ENCODE measurements around the gene ZFHX3. TPM values are rescaled to one million over a fixed set of nuclear protein-coding genes. Genes with fewer than 3 reads are reported as not detected.
"Not testable (repeated sequence)": the region's sequence is repeated elsewhere in the genome, so short reads cannot be mapped to it uniquely, and the experiment has no call there.

Gene ZFHX3
- total and polyA plus RNA-seq, 7 experiments from 2014 or later: 0.09 to 9.8 (median 1.7) TPM

GRCh38 chr16:73076324-73076810, 28.4 kb upstream of the ZFHX3 start:
- Histone ChIP-seq H3K36me3 (ENCODE audit: control insufficient read depth in 2 of 3, insufficient read depth in 3 of 3, low read length in 3 of 3) (no peaks in the 10 kb centered on the region), H3K27me3 (ENCODE audit: control insufficient read depth in 2 of 2, insufficient read depth in 2 of 2, low read length in 2 of 2) (peaks cover 0 to 4% of the 10 kb centered on the region in 2 donors), H3K9me3 (ENCODE audit: control insufficient read depth in 2 of 3, low read length in 3 of 3) (no peaks in the 10 kb centered on the region), H3K27ac (ENCODE audit: low read depth, low read length) (no peak overlapping the region), H3K4me3 (ENCODE audit: low read length) (no peak overlapping the region), H3K4me1 (ENCODE audit: control insufficient read depth in 2 of 2, insufficient read depth in 2 of 2, low read length in 2 of 2) (no peaks in the 10 kb centered on the region)
- H3K4me3 Mint-ChIP-seq: no peak overlapping the region
- intact Hi-C loops (cut with micrococcal nuclease): no loop called here
- ATAC-seq: no peak
- H3K27me3 Mint-ChIP-seq: peaks cover 6 to 26% (median 23%) of the 10 kb centered on the region in 5 donors
- H3K9me3 Mint-ChIP-seq: peaks cover 0 to 4% (median 0%) of the 10 kb centered on the region in 11 donors
- peaks cover 0 to 6% (median 0%) of the 10 kb centered on the region in 7 donors for H3K4me1 Mint-ChIP-seq
- no peaks in the 10 kb centered on the region for H3K36me3 Mint-ChIP-seq
- no peak overlapping the region for H3K27ac Mint-ChIP-seq
- no peak for DNase-seq
- ChIA-PET CTCF (no interaction called here), POLR2A (no interaction called here)

- peaks cover 0 to 14% (median 4%) of the 10 kb centered on the region in 7 donors for H3K4me1 Mint-ChIP-seq
- intact Hi-C loops (cut with micrococcal nuclease): no loop called here
- H3K27ac ChIP-seq (ENCODE audit: low read depth, low read length): no peak overlapping the region
- H3K27ac Mint-ChIP-seq: no peak overlapping the region
- H3K27me3 ChIP-seq (ENCODE audit: control insufficient read depth in 2 of 2, insufficient read depth in 2 of 2, low read length in 2 of 2): peaks cover 0 to 4% of the 10 kb centered on the region in 2 donors
- peaks cover 26 to 43% (median 39%) of the 10 kb centered on the region in 5 donors for H3K27me3 Mint-ChIP-seq
- H3K9me3 Mint-ChIP-seq: peaks cover 0 to 5% (median 0%) of the 10 kb centered on the region in 11 donors
- POLR2A ChIA-PET: no interaction called here
- no peaks in the 10 kb centered on the region for H3K9me3 ChIP-seq (ENCODE audit: control insufficient read depth in 2 of 3, low read length in 3 of 3)
- H3K36me3 ChIP-seq (ENCODE audit: control insufficient read depth in 2 of 3, insufficient read depth in 3 of 3, low read length in 3 of 3): no peaks in the 10 kb centered on the region
- H3K4me1 ChIP-seq (ENCODE audit: control insufficient read depth in 2 of 2, insufficient read depth in 2 of 2, low read length in 2 of 2): no peaks in the 10 kb centered on the region
- CTCF ChIA-PET: no interaction called here
- ATAC-seq (no peak), DNase-seq (no peak)
- no peaks in the 10 kb centered on the region for H3K36me3 Mint-ChIP-seq
- no peak overlapping the region for H3K4me3 Mint-ChIP-seq
- H3K4me3 ChIP-seq (ENCODE audit: low read length): no peak overlapping the region
These were observed 26.5 kb upstream of the ZFHX3 start for GRCh38 chr16:73074382-73074781.

- H3K36me3 ChIP-seq (ENCODE audit: control insufficient read depth in 2 of 3, insufficient read depth in 3 of 3, low read length in 3 of 3); H3K4me3 Mint-ChIP-seq; H3K36me3 Mint-ChIP-seq; H3K9me3 ChIP-seq (ENCODE audit: control insufficient read depth in 2 of 3, low read length in 3 of 3); intact Hi-C loops (cut with micrococcal nuclease); H3K27me3 ChIP-seq (ENCODE audit: control insufficient read depth in 2 of 2, insufficient read depth in 2 of 2, low read length in 2 of 2); H3K27ac ChIP-seq (ENCODE audit: low read depth, low read length); POLR2A ChIA-PET; ATAC-seq; H3K27ac Mint-ChIP-seq; H3K4me1 ChIP-seq (ENCODE audit: control insufficient read depth in 2 of 2, insufficient read depth in 2 of 2, low read length in 2 of 2); H3K9me3 Mint-ChIP-seq; H3K4me3 ChIP-seq (ENCODE audit: low read length); DNase-seq; CTCF ChIA-PET: not testable (repeated sequence)
- H3K27me3 Mint-ChIP-seq: peaks cover 39 to 60% (median 53%) of the 10 kb centered on the region in 5 donors
- peaks cover 0 to 14% (median 4%) of the 10 kb centered on the region in 7 donors for H3K4me1 Mint-ChIP-seq
These were observed 24.1 kb upstream of the ZFHX3 start for GRCh38 chr16:73072051-73072450.

GRCh38 chr16:73071131-73071940, 23.4 kb upstream of the ZFHX3 start:
- POLR2A ChIA-PET: no interaction called here
- Histone ChIP-seq H3K9me3 (ENCODE audit: control insufficient read depth in 2 of 3, low read length in 3 of 3) (no peaks in the 10 kb centered on the region), H3K4me3 (ENCODE audit: low read length) (no peak overlapping the region), H3K27ac (ENCODE audit: low read depth, low read length) (no peak overlapping the region), H3K4me1 (ENCODE audit: control insufficient read depth in 2 of 2, insufficient read depth in 2 of 2, low read length in 2 of 2) (no peaks in the 10 kb centered on the region), H3K27me3 (ENCODE audit: control insufficient read depth in 2 of 2, insufficient read depth in 2 of 2, low read length in 2 of 2) (peaks cover 0 to 4% of the 10 kb centered on the region in 2 donors), H3K36me3 (ENCODE audit: control insufficient read depth in 2 of 3, insufficient read depth in 3 of 3, low read length in 3 of 3) (no peaks in the 10 kb centered on the region)
- ATAC-seq (no peak), DNase-seq (no peak)
- no peak overlapping the region for H3K27ac Mint-ChIP-seq
- CTCF ChIA-PET: no interaction called here
- intact Hi-C loops (cut with micrococcal nuclease): no loop called here
- peaks cover 0 to 14% (median 4%) of the 10 kb centered on the region in 7 donors for H3K4me1 Mint-ChIP-seq
- peak overlapping the region in 8 of 10 donors; percentile 44 to 79 (median 48) for H3K4me3 Mint-ChIP-seq
- peaks cover 39 to 65% (median 53%) of the 10 kb centered on the region in 5 donors for H3K27me3 Mint-ChIP-seq
- peaks cover 0 to 5% (median 0%) of the 10 kb centered on the region in 11 donors for H3K9me3 Mint-ChIP-seq
- no peaks in the 10 kb centered on the region for H3K36me3 Mint-ChIP-seq

- Mint-ChIP-seq H3K4me1 (peaks cover 0 to 16% (median 4%) of the 10 kb centered on the region in 7 donors), H3K9me3 (peaks cover 0 to 5% (median 0%) of the 10 kb centered on the region in 11 donors), H3K27me3 (peaks cover 41 to 80% (median 60%) of the 10 kb centered on the region in 5 donors), H3K36me3 (no peaks in the 10 kb centered on the region), H3K4me3 (peak overlapping the region in 2 of 10 donors; percentile 1 to 79), H3K27ac (no peak overlapping the region)
- H3K27me3 ChIP-seq (ENCODE audit: control insufficient read depth in 2 of 2, insufficient read depth in 2 of 2, low read length in 2 of 2): peaks cover 0 to 4% of the 10 kb centered on the region in 2 donors
- ATAC-seq (no peak), DNase-seq (no peak)
- no peaks in the 10 kb centered on the region for H3K36me3 ChIP-seq (ENCODE audit: control insufficient read depth in 2 of 3, insufficient read depth in 3 of 3, low read length in 3 of 3)
- H3K9me3 ChIP-seq (ENCODE audit: control insufficient read depth in 2 of 3, low read length in 3 of 3): no peaks in the 10 kb centered on the region
- POLR2A ChIA-PET: no interaction called here
- CTCF ChIA-PET: no interaction called here
- no peaks in the 10 kb centered on the region for H3K4me1 ChIP-seq (ENCODE audit: control insufficient read depth in 2 of 2, insufficient read depth in 2 of 2, low read length in 2 of 2)
- intact Hi-C loops (cut with micrococcal nuclease): no loop called here
- no peak overlapping the region for H3K27ac ChIP-seq (ENCODE audit: low read depth, low read length)
- no peak overlapping the region for H3K4me3 ChIP-seq (ENCODE audit: low read length)
These were observed 21.8 kb upstream of the ZFHX3 start for GRCh38 chr16:73069581-73070262.

- Histone ChIP-seq H3K27me3 (ENCODE audit: control insufficient read depth in 2 of 2, insufficient read depth in 2 of 2, low read length in 2 of 2) (peaks cover 0 to 9% of the 10 kb centered on the region in 2 donors), H3K36me3 (ENCODE audit: control insufficient read depth in 2 of 3, insufficient read depth in 3 of 3, low read length in 3 of 3) (no peaks in the 10 kb centered on the region), H3K27ac (ENCODE audit: low read depth, low read length) (no peak overlapping the region), H3K4me1 (ENCODE audit: control insufficient read depth in 2 of 2, insufficient read depth in 2 of 2, low read length in 2 of 2) (no peaks in the 10 kb centered on the region), H3K9me3 (ENCODE audit: control insufficient read depth in 2 of 3, low read length in 3 of 3) (no peaks in the 10 kb centered on the region), H3K4me3 (ENCODE audit: low read length) (no peak overlapping the region)
- Mint-ChIP-seq H3K4me1 (peaks cover 0 to 17% (median 8%) of the 10 kb centered on the region in 7 donors), H3K27ac (no peak overlapping the region), H3K36me3 (no peaks in the 10 kb centered on the region), H3K9me3 (peaks cover 0 to 5% (median 0%) of the 10 kb centered on the region in 11 donors), H3K27me3 (peaks cover 46 to 85% (median 60%) of the 10 kb centered on the region in 5 donors), H3K4me3 (no peak overlapping the region)
- no peak for DNase-seq
- peak; percentile 86 for ATAC-seq
- ChIA-PET POLR2A (no interaction called here), CTCF (no interaction called here)
- intact Hi-C loops (cut with micrococcal nuclease): no loop called here
These were observed 20.8 kb upstream of the ZFHX3 start for GRCh38 chr16:73068541-73069401.

Measured in naive thymus-derived CD4-positive, alpha-beta T cell (primary cell).